Measurements from ENCODE around the gene DSTN.

- TF ChIP-seq POLR2A (IDR thresholded peaks at IDR 0.05) = peak; percentile 97
- no peak for TF ChIP-seq CTCF (IDR thresholded peaks at IDR 0.05)
Measured at GRCh38 chr20:17569616-17570346, at the start of gene DSTN.
